RWPE1 (cell line): Measurements from ENCODE around the gene SULT1A1.

Experiments used
- CTCF ChIA-PET: fragments of 350-600 bp; sonication (Branson Sonifier 250); formaldehyde crosslinking; extraction: SDS; loops from one replicate; lab custom pipeline; 2021; lab: Yijun Ruan, JAX
- POLR2A ChIA-PET: fragments of 400-600 bp; formaldehyde crosslinking; extraction: SDS; loops from one replicate; lab custom pipeline; 2020; ENCODE audit warnings: antibody characterized with exemption; ENCODE audit not compliant: low non-redundant PET; lab: Yijun Ruan, JAX
- DNase-seq: peaks from one replicate; pipeline ENCODE4 v3.0.0; 2012; ENCODE audit warnings: low spot score
- H3K27ac ChIP-seq: fragments of 450-650 bp; 2 replicates; pipeline ENCODE4 v1.5.1; 2017
- CTCF ChIP-seq: fragments of 450-650 bp; conservative IDR thresholded peaks from 2 replicates; pipeline ENCODE4 v1.5.1; 2017; ENCODE audit warnings: low read depth, mild to moderate bottlenecking

The SULT1A1 gene

DNA sequence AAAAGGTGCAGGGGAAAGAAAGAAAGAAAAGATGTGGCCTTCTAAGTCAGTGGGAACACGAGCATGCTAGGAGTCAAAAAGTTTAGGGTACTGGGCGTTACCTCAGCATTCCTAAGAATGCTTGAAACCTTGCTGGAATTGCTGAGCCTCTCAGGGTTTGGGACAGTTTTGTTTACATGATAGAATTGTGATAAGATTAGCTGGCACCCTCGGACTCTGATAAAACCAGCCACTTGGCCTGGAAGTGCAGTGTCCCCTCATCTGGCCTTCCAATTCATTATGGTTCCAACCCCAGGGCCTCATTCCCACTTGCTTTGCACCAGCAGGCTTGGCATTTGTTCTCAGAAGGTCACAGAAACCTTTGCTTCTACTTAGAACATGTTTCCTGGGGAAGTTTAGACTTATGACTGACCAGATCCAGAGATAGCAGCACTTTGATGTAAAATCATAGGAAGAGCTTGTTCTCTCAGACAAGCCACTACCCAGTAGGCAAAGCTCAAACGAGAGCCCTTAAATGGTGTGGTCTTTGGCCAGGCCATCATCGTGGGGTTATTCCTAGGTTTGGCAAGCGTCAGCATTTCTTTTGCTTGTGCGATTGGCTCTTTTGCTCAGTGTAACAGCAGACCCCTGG is 48.2 kb downstream of the SULT1A1 start:
- DNase-seq = no peak
- CTCF ChIA-PET = interaction anchor here (0.6 kb wide), 1 partner anchor 33 kb away, joined by 3 read pairs; no protein-coding TSS in a partner anchor
- POLR2A ChIA-PET = no interaction called here
- no peak overlapping the region for H3K27ac ChIP-seq
- no peak for TF ChIP-seq CTCF

GRCh38 chr16:28558456-28558855 is 51.4 kb downstream of the SULT1A1 start:
- CTCF ChIA-PET = interaction anchor here (0.7 kb wide), 1 partner anchor 292 kb away, joined by 3 read pairs; no protein-coding TSS in a partner anchor
- POLR2A ChIA-PET = interaction anchor here (0.8 kb wide), 1 partner anchor 36 kb away, joined by 4 read pairs; no protein-coding TSS in a partner anchor
- DNase-seq = no peak
- no peak overlapping the region for H3K27ac ChIP-seq
- no peak for TF ChIP-seq CTCF

- no peak for TF ChIP-seq CTCF
- DNase-seq = no peak
- no peak overlapping the region for H3K27ac ChIP-seq
- ChIA-PET POLR2A (no interaction called here), CTCF (interaction anchor here (0.5 kb wide), 1 partner anchor 19 kb away, joined by 3 read pairs; no protein-coding TSS in a partner anchor)
Observed at GRCh38 chr16:28556914-28557320, 52.9 kb downstream of the SULT1A1 start.

DNA sequence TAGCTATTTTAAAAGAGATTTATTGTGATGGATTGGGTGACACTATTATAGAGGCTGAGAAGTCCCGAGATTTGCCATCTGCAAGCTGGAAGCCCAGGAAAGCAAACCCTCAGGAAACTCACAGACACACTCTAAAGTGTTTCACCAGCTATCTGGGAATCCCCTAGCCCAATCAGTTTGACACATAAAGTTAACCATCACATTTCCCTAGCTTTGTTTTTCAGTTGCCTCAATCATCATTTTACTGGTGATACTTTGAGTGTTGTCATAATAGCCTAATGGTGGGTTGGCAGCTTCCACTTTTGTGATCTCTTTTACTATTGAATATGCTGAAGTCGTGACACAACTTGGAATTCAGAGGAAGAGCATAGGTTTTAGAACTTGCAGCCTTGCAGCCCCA is 54.3 kb downstream of the SULT1A1 start:
- no peak for DNase-seq
- no peak for TF ChIP-seq CTCF
- no peak overlapping the region for H3K27ac ChIP-seq
- POLR2A ChIA-PET = no interaction called here
- CTCF ChIA-PET = interaction anchor here (0.6 to 0.9 kb wide), 2 partner anchors 30 to 234 kb away, joined by 3 to 4 read pairs; no protein-coding TSS in a partner anchor
